ENCODE data around the gene DNMT3A. TPM values are rescaled to one million over a fixed set of nuclear protein-coding genes. Genes with fewer than 3 reads are reported as not detected.

DNMT3A gene
- total RNA-seq, 1 donor from 2014 or later = 101 TPM

DNA sequence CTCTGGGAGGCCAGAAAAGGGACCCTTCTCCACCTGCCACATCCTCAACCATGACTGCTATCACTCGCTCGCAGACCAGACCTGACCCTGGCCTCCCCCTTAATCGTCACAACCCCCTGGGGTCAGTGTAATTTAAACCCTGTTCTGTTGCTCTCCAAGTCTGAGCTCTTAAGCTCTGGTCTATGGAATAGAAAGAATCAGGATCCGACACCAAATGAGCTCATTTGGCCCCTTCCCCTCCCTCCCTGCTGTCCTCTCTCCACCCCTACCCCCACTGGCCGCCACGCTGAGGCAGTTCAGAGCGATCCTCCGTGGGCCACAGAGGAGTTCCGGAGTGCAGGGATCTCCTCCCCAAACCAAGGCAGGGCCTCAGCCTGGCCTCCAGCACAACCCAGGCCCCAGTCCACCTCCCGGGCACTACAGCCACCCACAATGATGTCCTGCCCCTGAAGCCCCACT, 5.3 kb downstream of the DNMT3A start:
- Mint-ChIP-seq H3K36me3 (ENCODE audit: low read depth) (peaks cover 27% of the 10 kb centered on the region), H3K9me3 (no peaks in the 10 kb centered on the region), H3K4me1 (ENCODE audit: low read depth) (peaks cover 68% of the 10 kb centered on the region), H3K27me3 (ENCODE audit: insufficient read depth) (no peaks in the 10 kb centered on the region), H3K27ac (no peak overlapping the region), H3K4me3 (peak overlapping the region; percentile 11)
- DNase-seq (ENCODE audit: low spot score) = no peak
- intact Hi-C loops (cut with micrococcal nuclease) = no loop called here

DNA sequence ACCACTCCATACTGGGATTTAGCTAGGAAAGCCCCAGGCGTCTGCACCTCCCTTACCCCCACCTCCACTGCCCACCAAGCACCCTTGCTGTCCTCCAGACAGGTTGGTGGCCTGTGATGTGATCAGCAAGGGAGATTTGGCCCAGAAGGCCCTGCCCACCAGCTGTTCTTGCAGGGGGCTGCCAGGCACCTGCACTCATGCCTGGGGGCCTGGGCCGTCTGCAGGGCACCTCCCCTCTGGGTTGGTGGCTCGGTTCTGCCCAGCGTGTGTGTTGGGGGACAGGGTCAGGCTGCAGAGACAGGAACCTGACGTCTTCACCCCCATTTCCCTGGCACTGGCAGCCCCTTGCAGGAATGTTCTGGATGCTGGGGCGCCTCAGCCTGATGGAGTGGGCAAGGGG, 5.8 kb downstream of the DNMT3A start:
- intact Hi-C loops (cut with micrococcal nuclease) = no loop called here
- no peak overlapping the region for H3K27ac Mint-ChIP-seq

DNA sequence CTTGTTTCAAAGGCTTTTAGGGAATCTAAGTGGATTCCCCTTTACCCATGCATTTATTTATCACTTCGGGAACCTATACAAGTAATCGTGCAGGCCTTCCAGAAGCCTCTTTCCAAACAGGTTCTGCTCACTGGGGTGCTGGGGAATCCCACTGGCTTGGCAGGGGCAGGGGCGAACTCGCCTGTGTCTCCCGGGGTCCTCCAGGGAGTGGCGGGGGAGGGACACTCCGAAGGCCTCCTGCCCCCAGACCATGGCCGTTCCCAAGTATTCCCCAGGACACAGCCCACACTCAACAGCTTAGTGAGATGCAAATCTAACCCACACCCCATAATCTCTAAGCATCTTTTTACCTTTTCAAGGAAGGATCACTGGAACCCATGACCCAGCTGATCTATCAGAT, 6.5 kb downstream of the DNMT3A start:
- peak overlapping the region; percentile 67 for H3K27ac Mint-ChIP-seq
- no peaks in the 10 kb centered on the region for H3K9me3 Mint-ChIP-seq
- no peak for DNase-seq (ENCODE audit: low spot score)
- no peaks in the 10 kb centered on the region for H3K27me3 Mint-ChIP-seq (ENCODE audit: insufficient read depth)
- intact Hi-C loops (cut with micrococcal nuclease) = no loop called here
- peaks cover 34% of the 10 kb centered on the region for H3K36me3 Mint-ChIP-seq (ENCODE audit: low read depth)
- H3K4me1 Mint-ChIP-seq (ENCODE audit: low read depth) = peaks cover 78% of the 10 kb centered on the region
- no peak overlapping the region for H3K4me3 Mint-ChIP-seq

More for the DNA sequence above, 5.8 kb downstream of the DNMT3A start:
- Mint-ChIP-seq H3K9me3 (no peaks in the 10 kb centered on the region), H3K27me3 (ENCODE audit: insufficient read depth) (no peaks in the 10 kb centered on the region), H3K36me3 (ENCODE audit: low read depth) (peaks cover 31% of the 10 kb centered on the region), H3K4me3 (no peak overlapping the region), H3K4me1 (ENCODE audit: low read depth) (peaks cover 73% of the 10 kb centered on the region)
- no peak for DNase-seq (ENCODE audit: low spot score)

DNA sequence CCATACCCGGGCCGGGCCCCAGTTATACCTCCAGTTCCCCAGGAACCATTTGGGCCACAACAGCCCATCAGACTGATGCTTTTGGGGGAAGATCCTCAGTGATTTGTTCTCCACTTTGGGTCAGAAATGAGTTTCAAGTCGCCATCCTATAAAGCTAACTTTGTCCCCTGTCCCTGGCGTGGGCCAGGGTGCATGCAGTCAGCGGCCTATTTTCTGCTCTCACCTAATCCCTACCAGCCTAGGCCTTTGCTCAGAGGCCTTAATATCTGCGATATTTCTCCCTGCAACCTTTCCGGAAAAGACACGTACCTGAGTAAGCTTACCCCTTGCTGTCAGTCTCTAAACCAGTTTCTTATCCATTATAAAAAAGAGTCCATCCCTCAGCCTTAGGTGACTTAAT, 7.2 kb downstream of the DNMT3A start:
- Mint-ChIP-seq H3K36me3 (ENCODE audit: low read depth) (peaks cover 38% of the 10 kb centered on the region), H3K4me1 (ENCODE audit: low read depth) (peaks cover 84% of the 10 kb centered on the region), H3K9me3 (no peaks in the 10 kb centered on the region), H3K27me3 (ENCODE audit: insufficient read depth) (no peaks in the 10 kb centered on the region), H3K4me3 (peak overlapping the region; percentile 9), H3K27ac (peak overlapping the region; percentile 67)
- DNase-seq (ENCODE audit: low spot score) = no peak
- intact Hi-C loops (cut with micrococcal nuclease) = no loop called here

DNA sequence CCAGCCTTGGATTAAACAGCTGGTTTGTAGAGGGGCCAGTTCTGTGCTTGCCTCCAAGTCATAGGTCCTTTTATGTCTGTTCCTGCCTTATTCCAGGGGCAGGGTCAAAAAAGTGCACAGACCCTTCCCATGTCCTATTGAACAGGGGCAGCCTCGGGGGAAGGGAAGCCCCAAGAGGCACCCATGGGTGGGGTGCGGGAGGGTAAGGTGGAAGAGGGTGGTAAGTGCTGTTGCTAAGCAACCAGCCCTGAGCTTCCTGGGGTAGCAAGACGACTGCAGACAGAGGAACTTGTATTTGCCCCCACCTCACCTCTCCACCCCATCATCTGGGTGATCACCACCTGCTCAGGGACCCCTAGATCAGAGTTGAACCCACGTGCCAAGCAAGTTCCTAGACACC, 7.7 kb downstream of the DNMT3A start:
- peaks cover 80% of the 10 kb centered on the region for H3K4me1 Mint-ChIP-seq (ENCODE audit: low read depth)
- intact Hi-C loops (cut with micrococcal nuclease) = no loop called here
- H3K36me3 Mint-ChIP-seq (ENCODE audit: low read depth) = peaks cover 36% of the 10 kb centered on the region
- DNase-seq (ENCODE audit: low spot score) = no peak
- no peak overlapping the region for H3K4me3 Mint-ChIP-seq
- no peaks in the 10 kb centered on the region for H3K27me3 Mint-ChIP-seq (ENCODE audit: insufficient read depth)
- H3K27ac Mint-ChIP-seq = peak overlapping the region; percentile 67
- H3K9me3 Mint-ChIP-seq = no peaks in the 10 kb centered on the region

DNA sequence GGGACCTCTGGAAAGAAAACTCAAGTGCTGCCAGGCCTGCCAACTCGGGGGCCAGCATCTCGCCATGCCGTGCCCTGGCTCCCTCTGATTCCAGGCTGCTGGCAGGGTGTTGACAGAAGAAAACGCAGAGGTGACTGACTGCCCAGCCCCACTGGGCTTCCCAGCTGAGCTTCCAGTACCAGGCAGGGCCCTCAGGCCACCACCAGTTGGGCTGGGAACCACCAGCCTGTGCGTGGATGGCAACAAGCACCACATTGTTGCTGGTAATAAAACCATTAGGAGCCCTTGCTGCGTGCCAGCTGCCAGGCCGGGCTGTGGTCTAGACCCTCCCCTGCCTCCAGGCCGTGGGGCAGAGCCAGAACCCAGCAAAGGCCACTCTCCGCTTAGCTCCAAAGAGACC, 9.2 kb downstream of the DNMT3A start:
- H3K4me1 Mint-ChIP-seq (ENCODE audit: low read depth) = peaks cover 65% of the 10 kb centered on the region
- no peaks in the 10 kb centered on the region for H3K27me3 Mint-ChIP-seq (ENCODE audit: insufficient read depth)

DNA sequence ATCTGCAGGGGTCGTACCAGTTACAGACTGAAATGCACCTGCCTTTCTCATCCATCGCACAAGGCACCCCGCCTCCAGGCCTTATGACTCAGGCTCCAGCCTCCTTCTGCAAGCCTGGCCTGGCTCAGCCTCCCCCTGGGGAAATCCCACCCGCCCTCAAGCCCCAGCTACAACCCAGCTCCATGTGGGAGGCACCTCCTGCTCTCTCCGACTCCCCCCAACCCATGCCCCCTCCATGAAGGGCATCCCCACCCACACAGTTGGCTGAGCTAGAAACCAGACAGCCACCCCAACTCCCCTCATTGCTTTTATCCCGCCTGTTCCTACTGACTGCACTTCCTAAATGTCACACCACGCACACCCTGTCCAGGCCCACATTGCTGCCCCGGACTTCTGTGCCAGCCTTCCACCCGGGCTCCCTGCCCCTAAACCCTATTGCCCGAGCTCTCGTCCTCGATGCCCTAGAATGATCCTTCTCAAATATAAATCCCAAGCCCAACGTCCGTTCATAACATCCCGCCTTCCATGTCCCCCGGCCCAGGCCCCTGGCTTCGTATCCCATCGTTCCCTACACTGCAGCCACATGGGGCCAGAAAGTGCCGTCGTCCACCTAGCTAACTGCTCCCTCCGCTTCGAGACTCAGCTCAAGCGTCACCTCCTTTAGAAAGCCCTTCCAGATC, 9.9 kb downstream of the DNMT3A start:
- peaks cover 12% of the 10 kb centered on the region for H3K9me3 Mint-ChIP-seq
- H3K36me3 Mint-ChIP-seq (ENCODE audit: low read depth) = peaks cover 40% of the 10 kb centered on the region
- H3K4me3 Mint-ChIP-seq = peak overlapping the region; percentile 69
- intact Hi-C loops (cut with micrococcal nuclease) = loop anchor here (1.0 kb wide), 1 partner anchor 9 kb away; no protein-coding TSS in a partner anchor
- peak overlapping the region; percentile 78 for H3K27ac Mint-ChIP-seq
- no peak for DNase-seq (ENCODE audit: low spot score)
- H3K27me3 Mint-ChIP-seq (ENCODE audit: insufficient read depth) = no peaks in the 10 kb centered on the region
- peaks cover 58% of the 10 kb centered on the region for H3K4me1 Mint-ChIP-seq (ENCODE audit: low read depth)

More for the DNA sequence above, 9.2 kb downstream of the DNMT3A start:
- DNase-seq (ENCODE audit: low spot score) = no peak
- intact Hi-C loops (cut with micrococcal nuclease) = no loop called here
- Mint-ChIP-seq H3K4me3 (peak overlapping the region; percentile 69), H3K27ac (peak overlapping the region; percentile 78), H3K9me3 (peaks cover 4% of the 10 kb centered on the region), H3K36me3 (ENCODE audit: low read depth) (peaks cover 38% of the 10 kb centered on the region)

DNA sequence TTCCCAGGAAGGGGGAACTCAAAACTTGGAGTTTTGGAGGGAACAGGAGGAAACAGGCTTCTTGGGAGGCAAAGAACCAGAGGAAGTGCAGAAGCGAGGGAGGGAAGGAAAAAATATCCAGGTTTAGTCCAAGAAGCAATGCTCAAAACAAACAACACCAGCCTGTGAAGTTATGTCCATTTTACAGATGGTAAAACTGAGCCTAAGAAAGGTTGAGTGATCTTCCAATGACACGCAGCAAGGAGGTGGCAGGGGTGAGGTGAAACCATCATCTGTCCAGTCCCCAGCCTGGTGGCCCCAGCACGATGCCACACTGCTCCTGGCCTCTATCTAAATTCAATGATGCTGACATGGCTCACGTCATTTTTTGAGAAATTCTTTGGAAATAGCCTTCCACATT, 10.8 kb downstream of the DNMT3A start:
- H3K27me3 Mint-ChIP-seq (ENCODE audit: insufficient read depth) = no peaks in the 10 kb centered on the region
- H3K36me3 Mint-ChIP-seq (ENCODE audit: low read depth) = peaks cover 47% of the 10 kb centered on the region
- H3K27ac Mint-ChIP-seq = peak overlapping the region; percentile 78
- no peak overlapping the region for H3K4me3 Mint-ChIP-seq
- peaks cover 20% of the 10 kb centered on the region for H3K9me3 Mint-ChIP-seq
- peaks cover 55% of the 10 kb centered on the region for H3K4me1 Mint-ChIP-seq (ENCODE audit: low read depth)
- intact Hi-C loops (cut with micrococcal nuclease) = loop anchor here (1.0 kb wide), 1 partner anchor 8 kb away; no protein-coding TSS in a partner anchor
- no peak for DNase-seq (ENCODE audit: low spot score)

DNA sequence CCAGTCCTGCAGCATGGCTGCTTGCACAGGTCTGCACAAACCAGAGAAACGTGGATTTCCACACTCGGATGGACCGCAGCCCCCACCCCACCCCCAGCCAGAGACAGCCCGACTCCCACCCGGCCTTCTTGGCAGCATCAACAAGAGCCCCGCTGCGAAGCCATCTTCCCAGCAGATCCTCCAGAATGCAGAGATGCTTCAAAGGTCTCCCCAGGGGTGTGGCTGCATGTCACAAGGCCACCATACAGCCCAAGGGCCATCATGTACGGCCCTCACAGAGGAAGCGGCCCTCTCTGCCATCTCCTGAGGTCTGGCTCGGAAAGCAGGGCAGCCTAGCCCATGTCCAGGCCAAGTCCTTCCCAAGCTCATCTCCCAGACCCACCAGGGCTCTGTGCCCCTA, 11.5 kb downstream of the DNMT3A start:
- H3K9me3 Mint-ChIP-seq = peaks cover 24% of the 10 kb centered on the region
- no peak overlapping the region for H3K27ac Mint-ChIP-seq
- intact Hi-C loops (cut with micrococcal nuclease) = no loop called here
- H3K4me1 Mint-ChIP-seq (ENCODE audit: low read depth) = peaks cover 56% of the 10 kb centered on the region
- no peaks in the 10 kb centered on the region for H3K27me3 Mint-ChIP-seq (ENCODE audit: insufficient read depth)
- no peak overlapping the region for H3K4me3 Mint-ChIP-seq
- peaks cover 49% of the 10 kb centered on the region for H3K36me3 Mint-ChIP-seq (ENCODE audit: low read depth)
- no peak for DNase-seq (ENCODE audit: low spot score)

DNA sequence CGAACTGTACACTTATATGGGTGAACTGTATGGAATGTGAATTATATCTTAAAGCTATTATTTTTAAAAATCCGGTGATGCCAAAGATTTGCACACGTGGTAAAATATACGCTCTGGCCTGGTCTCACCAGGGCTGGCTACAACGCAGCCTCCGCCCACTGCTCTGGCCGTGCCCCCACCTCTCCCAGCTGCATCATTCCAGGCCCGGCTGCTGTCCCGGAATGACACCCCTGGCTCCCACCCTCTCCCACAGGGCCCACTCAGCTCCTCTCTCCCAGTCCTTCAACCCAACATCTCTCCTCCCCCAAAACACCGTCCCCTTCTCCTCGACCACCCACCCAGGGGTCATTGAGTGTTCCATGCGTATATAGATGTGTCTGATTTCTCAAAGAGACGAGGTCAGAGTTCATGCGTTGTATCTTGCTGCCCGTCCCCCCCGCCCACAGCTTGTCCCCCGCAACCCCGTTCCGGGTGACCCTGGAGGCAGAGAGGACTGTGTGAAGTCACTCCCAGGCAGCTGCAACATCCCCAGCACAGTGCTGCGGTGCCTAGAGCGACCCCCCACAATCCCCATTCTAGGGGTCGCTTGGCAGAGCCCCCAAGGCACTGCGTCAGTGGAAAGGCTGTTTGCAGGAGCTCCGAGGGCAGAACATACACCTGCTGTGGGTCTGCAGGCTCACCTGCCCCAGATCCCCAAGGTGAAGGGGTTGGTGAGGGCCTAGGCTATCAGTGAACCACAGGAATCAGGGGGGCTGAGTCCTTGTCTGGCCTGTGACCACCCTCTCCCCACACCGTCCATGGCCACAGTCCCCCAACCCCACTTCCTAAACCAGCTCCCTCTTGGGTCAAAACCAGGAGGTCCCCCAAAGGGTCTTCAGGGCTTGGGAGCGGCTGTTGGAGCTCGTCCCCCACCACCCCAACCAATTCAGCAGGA, 13.3 kb downstream of the DNMT3A start:
- intact Hi-C loops (cut with micrococcal nuclease) = no loop called here

DNA sequence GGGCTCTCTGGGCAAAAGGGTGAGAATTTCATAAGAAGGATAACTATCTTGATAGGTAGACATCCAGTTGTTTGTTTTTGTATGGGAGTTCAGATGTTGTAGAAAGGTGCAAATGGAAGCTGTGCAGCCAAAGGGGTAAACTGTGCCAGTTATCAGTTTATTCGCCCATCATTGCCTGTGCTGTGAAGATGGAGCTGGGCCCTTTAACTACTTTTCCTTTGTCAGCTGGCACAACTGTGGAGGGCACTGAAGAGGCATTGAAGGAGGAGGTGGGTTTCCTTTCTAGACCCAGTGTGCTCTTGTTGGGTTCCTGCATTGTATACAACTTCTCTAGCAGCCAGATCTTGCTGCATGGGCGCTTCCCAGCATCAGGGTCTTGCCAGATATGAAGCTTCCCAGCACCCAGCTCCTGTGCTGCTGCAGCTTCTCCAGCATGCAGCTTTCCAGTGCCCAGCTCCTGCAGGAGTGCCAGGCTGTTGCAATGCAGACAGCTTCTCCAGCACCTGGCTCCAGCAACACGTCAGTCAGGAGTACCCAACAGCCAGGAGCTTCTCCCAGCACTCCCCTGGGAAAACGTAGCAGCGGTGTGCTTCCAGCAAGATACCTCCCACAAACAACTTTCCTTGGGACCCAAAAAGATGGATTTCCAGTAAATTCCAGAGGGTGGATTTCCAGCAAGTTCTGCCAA, 15.3 kb downstream of the DNMT3A start:
- peaks cover 57% of the 10 kb centered on the region for H3K36me3 Mint-ChIP-seq (ENCODE audit: low read depth)
- H3K4me3 Mint-ChIP-seq = no peak overlapping the region
- H3K27me3 Mint-ChIP-seq (ENCODE audit: insufficient read depth) = no peaks in the 10 kb centered on the region
- peaks cover 24% of the 10 kb centered on the region for H3K9me3 Mint-ChIP-seq
- no peak for DNase-seq (ENCODE audit: low spot score)
- intact Hi-C loops (cut with micrococcal nuclease) = no loop called here
- H3K27ac Mint-ChIP-seq = no peak overlapping the region
- H3K4me1 Mint-ChIP-seq (ENCODE audit: low read depth) = peaks cover 61% of the 10 kb centered on the region

More for the DNA sequence above, 13.3 kb downstream of the DNMT3A start:
- no peak overlapping the region for H3K4me3 Mint-ChIP-seq
- DNase-seq (ENCODE audit: low spot score) = no peak
- peaks cover 24% of the 10 kb centered on the region for H3K9me3 Mint-ChIP-seq
- H3K4me1 Mint-ChIP-seq (ENCODE audit: low read depth) = peaks cover 58% of the 10 kb centered on the region
- no peak overlapping the region for H3K27ac Mint-ChIP-seq
- H3K27me3 Mint-ChIP-seq (ENCODE audit: insufficient read depth) = no peaks in the 10 kb centered on the region
- peaks cover 49% of the 10 kb centered on the region for H3K36me3 Mint-ChIP-seq (ENCODE audit: low read depth)

DNA sequence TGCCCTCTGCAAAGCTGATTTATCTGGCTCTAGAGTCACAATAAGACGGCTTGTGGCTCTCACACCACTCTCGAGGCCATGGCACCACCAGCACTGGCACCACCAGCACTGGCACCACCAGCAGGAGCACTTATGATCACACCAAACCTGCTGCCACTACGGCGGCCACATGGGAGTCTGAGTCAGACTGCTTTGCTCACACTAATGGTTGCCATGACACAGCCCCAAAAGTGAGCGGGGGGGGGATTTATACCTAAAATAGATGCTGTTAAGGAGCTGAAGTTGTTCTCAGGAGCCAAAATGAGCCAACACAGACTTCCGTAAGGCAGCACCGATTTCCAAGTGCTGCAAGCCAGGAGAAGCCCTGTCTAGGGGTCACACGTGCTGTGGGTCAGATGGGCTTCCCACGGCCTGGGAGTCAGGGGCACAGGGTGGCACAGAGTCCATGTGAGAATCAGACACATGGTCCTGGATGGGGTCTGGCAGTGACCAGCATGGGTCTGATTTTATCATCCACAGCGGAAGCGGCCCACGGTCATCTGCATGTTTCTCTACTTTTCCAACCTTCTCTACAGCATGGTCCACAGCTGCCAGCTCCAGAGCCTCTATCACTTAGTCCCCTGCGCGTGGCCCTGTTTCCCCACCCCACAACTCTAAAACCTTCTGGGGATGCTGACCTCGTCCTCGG, 16.7 kb downstream of the DNMT3A start:
- H3K4me3 Mint-ChIP-seq = no peak overlapping the region
- H3K36me3 Mint-ChIP-seq (ENCODE audit: low read depth) = peaks cover 55% of the 10 kb centered on the region
- peak overlapping the region; percentile 25 for H3K27ac Mint-ChIP-seq
- H3K27me3 Mint-ChIP-seq (ENCODE audit: insufficient read depth) = no peaks in the 10 kb centered on the region
- peaks cover 62% of the 10 kb centered on the region for H3K4me1 Mint-ChIP-seq (ENCODE audit: low read depth)
- intact Hi-C loops (cut with micrococcal nuclease) = no loop called here
- no peak for DNase-seq (ENCODE audit: low spot score)
- H3K9me3 Mint-ChIP-seq = peaks cover 24% of the 10 kb centered on the region
